ENCODE measurements around the gene NRP1.
"Not testable (repeated sequence)": the region's sequence is repeated elsewhere in the genome, so short reads cannot be mapped to it uniquely, and the experiment has no call there.

Gene NRP1

DNA sequence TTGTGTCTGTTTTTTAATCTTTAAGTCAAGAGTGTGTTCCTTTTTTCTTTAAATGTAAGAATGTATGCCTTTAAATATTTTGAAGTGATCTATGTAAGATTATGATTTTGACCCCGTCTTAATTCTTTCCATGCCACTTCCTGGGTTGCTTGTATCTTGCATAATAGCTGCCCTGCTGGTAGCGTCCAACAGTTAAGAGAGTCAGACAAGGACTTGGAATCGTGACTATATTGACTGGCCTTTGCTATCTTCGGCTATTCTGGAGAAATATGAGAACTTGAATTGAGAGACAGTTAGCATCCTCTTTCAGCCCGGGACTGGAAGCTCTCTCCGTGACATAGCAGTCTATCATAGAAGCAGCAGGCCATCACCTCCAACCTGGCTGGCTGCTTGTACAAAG lies 13.0 kb downstream of the NRP1 start:
- no peak for DNase-seq (ENCODE audit: low read depth in 2 of 2)

GRCh38 chr10:33320288-33320687 lies 14.2 kb downstream of the NRP1 start:
- no peak for DNase-seq (ENCODE audit: low read depth in 2 of 2)

DNA sequence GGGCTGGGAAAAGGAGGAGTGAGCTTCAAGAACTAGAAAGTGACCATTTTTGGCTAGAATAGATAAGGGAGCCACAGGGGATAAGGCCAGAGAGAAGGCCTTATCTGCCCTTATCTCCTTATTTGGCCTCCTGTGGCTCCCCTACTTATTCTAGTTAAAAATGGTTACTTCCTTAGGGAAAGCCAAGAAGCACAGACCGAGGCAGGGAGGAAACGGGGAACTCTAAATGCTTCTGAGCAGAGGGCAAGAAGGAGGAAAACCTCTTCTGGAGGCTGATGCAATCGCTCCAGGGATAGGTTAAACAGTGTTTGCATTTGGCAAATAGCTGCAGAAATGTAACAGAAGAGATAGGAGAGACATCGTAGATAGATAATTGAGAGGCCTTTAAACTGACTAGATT lies 18.6 kb downstream of the NRP1 start:
- no peak for DNase-seq (ENCODE audit: low read depth in 2 of 2)

DNA sequence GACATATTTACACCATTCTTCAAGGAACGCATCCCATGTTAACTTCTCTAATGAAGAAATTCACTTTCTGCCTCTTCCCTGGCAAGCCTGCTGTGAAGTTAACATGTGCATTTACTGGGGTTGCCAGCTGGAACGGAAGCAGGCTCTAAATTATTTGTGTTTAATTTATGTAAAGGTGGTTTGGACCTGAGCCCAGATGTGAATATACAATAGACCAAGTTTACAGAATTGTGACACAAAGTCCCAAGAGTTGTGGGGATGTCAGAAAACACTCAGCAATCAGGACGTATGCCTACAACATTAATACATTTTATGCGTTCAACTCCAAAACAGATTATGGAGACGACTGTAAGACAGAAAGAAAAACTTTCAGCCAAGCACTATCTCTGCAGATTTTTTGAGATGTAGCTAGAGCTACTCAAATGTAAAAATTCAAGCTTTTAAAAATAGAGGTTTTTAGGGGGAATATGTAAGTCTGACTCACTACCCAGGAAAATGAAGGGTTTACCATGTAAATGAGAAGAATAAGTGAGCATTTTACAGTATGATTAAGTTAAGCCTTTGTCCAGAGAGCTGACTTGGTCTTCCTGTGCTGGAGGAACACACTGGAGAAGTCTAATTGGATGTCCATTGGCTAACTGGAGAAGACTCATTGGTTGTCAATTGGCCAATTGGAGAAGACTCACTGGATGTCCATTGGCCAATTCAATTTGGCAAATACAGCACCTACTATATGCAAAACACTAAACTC lies 19.5 kb downstream of the NRP1 start:
- DNase-seq (ENCODE audit: low read depth in 2 of 2): no peak

DNA sequence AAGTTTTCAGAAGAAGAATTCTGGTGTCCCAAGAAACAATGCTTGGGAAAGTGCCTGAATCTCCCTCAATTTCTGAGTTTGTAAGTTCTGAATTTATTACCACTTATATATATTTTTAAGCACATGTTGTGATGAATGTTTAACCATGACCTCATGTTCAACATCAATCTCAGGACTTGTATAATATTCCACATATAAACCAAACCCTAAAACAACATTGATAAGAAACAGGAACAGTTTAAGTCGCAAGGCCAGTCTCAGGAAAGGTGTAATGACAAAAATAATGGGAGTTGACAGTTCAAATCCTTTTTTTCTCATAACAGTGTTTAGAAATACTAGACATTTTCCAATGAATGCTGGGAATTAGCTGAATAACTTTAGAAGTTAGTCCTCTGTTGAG lies 22.8 kb downstream of the NRP1 start:
- no peak for DNase-seq (ENCODE audit: low read depth in 2 of 2)

- DNase-seq (ENCODE audit: low read depth in 2 of 2): no peak
These were observed 23.6 kb downstream of the NRP1 start for GRCh38 chr10:33310853-33311252.

- DNase-seq (ENCODE audit: low read depth in 2 of 2): no peak
These were observed 25.1 kb downstream of the NRP1 start for GRCh38 chr10:33309406-33309805.

DNA sequence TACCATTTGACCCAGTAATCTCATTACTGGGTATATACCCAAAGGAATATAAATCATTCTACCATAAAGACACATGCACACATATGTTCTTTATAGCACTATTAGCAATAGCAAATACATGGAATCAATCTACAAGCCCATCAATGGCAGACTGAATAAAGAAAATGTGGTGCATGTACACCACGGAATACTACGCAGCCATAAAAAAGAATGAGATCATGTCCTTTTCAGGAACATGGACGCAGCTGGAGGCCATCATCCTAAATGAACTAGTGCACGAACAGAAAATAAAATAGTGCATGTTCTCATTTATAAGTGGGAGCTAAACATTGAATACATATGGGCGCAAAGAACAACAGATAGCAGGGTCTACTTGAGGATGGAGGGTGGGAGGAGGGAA lies 26.6 kb downstream of the NRP1 start:
- DNase-seq (ENCODE audit: low read depth in 2 of 2): no peak

- no peak for DNase-seq (ENCODE audit: low read depth in 2 of 2)
These were observed 27.6 kb downstream of the NRP1 start for GRCh38 chr10:33306701-33307519.

GRCh38 chr10:33306126-33306525 lies 28.3 kb downstream of the NRP1 start:
- no peak for DNase-seq (ENCODE audit: low read depth in 2 of 2)

DNA sequence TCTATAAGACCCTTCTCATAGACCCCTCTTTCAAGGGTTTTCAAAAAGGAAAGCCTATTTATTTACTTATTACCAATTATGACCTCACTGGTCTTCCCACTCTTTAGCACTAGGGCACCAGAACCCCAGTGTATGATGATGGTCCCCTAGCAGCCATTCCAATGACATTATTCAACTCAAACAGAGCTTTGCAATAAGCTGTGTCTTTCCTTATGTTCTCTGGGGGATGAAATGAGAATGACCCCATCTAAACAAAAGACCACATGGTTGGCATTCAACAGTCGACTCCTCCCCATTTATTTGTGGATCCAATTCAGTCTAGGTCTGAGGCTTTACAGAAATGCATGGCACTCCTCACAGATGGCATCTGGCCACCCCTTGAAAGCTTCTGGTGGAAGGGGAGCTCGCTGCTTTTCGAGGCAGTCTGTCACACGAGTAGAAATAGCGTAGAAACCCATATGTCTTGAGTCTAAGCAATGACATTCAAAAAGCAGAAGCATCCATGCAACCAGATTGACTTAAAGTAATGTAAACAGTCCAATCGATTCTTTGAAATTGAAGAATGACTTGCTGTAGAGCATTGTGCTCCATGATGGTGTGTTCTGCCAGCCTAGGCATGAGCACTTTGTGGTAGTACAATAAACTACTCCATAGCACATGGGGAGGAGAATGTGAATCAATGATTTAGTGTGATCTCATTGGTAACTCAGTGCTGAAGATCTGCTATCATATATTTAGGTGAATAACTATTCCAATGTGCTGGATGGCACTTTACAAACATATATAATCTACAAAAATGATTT lies 29.8 kb downstream of the NRP1 start:
- no peak for DNase-seq (ENCODE audit: low read depth in 2 of 2)

GRCh38 chr10:33303988-33304387 lies 30.5 kb downstream of the NRP1 start:
- no peak for DNase-seq (ENCODE audit: low read depth in 2 of 2)

GRCh38 chr10:33302208-33302829 lies 32.1 kb downstream of the NRP1 start:
- no peak for DNase-seq (ENCODE audit: low read depth in 2 of 2)

DNA sequence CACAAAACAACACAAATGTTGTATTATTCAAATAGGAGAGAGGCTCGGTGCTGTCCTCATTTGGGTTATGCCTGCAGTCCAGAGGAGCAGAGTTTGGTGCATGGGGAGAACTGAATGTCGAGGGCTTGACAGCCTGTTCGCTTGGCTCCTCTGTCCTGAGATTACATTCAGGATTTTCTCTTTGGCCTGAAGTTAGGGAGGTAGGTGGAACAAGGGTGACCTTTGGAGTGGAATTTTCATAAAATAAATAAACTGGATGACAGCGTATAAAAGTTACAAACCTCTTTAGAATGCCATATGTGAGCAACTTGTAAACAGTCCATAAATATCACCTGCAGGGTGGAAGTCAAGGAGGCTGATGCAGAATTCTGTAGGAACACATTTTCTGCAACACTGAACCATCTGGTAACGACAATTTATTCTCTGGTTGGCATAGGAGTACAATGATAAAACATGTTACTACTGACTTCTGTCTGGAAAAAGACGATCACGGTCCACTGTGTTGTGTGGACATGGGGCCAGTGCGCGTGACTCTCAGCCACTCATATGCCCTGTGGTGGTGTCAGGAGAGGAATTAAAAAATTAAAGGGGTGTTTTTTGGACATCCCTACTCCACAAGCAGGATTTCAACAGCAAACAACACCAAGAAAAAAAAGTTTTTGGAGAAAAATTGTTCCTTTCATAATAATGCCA lies 33.2 kb downstream of the NRP1 start:
- DNase-seq (ENCODE audit: low read depth in 2 of 2): no peak

- DNase-seq (ENCODE audit: low read depth in 2 of 2): not testable (repeated sequence)
These were observed 33.9 kb downstream of the NRP1 start for GRCh38 chr10:33300544-33300943.

GRCh38 chr10:33298893-33299292 lies 35.6 kb downstream of the NRP1 start:
- DNase-seq (ENCODE audit: low read depth in 2 of 2): no peak

- no peak for DNase-seq (ENCODE audit: low read depth in 2 of 2)
These were observed 36.4 kb downstream of the NRP1 start for GRCh38 chr10:33298110-33298509.

DNA sequence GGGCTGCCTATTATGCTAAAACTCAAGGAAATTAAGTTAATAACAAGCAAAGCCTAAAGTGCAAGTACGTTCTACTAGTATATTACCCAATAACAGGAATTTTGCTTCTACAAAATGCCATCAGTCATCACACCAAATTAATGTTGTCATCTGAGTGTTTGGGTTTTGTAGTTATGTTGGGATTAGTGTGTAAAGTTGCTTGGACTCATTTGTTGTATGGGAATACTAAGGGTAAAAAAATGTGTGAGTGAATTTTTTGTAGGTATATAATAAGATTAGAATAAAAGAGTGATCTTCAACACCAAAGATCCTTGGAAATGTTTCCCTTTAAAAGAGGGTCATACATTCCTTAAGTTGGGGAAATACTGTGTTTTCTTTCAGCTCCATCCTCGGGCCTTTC lies 38.6 kb downstream of the NRP1 start:
- DNase-seq (ENCODE audit: low read depth in 2 of 2): no peak

- DNase-seq (ENCODE audit: low read depth in 2 of 2): no peak
These were observed 40.8 kb downstream of the NRP1 start for GRCh38 chr10:33293531-33294170.

- no peak for DNase-seq (ENCODE audit: low read depth in 2 of 2)
These were observed 41.4 kb downstream of the NRP1 start for GRCh38 chr10:33293076-33293475.

DNA sequence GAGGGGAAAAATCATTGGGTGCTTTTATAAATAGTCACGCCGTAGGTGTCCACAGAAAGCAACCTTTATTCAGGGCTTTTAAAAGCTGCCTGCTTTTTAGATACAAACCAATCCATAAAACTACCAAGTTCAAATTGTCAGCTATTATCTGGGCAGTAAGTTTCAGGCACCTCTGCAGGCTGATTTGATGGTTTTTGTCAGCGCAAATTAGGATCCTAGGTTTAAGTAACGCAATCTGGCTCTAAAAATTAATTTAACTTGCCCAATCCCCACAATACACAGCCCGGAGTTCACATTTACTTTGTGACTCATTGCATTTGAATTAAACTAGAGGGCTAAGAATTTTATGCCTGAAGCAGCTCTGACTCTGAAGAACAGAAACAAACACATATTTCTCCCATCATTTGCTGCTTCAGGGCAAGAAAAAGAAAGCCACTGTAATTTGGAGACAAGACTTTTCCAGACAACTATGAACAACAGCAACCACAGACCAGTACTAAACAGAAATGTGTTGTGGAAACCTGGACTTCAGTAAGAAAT lies 43.3 kb downstream of the NRP1 start:
- DNase-seq (ENCODE audit: low read depth in 2 of 2): no peak
